Mucosa of descending colon (tissue), 3 donors: Measurements from ENCODE around the gene TERF2IP. TPM values are rescaled to one million over a fixed set of nuclear protein-coding genes. Genes with fewer than 3 reads are reported as not detected.

Source experiments
- ATAC-seq: fragments of 200-7000 bp; cut with Tn5 transposase; one replicate; pipeline ENCODE4 v1.9.1; 2020; ENCODE audit warnings: mild to moderate bottlenecking, moderate library complexity
- DNase-seq, 3 donors: peaks; one replicate each; pipeline ENCODE4 v3.0.0-alpha.2; 2020
- H3K36me3 ChIP-seq: fragments of 200-600 bp; one replicate; pipeline ENCODE4 v1.8.0; 2021; ENCODE audit warnings: low read depth, mild to moderate bottlenecking
- H3K4me1 ChIP-seq: fragments of 200-600 bp; one replicate; pipeline ENCODE4 v1.8.0; 2021; ENCODE audit warnings: low read depth, mild to moderate bottlenecking
- H3K4me3 ChIP-seq: fragments of 200-600 bp; one replicate; pipeline ENCODE4 v1.8.0; 2021; ENCODE audit warnings: mild to moderate bottlenecking
- H3K9me3 ChIP-seq: fragments of 200-600 bp; one replicate; pipeline ENCODE4 v1.8.0; 2021; ENCODE audit warnings: mild to moderate bottlenecking
- intact Hi-C, 2 donors: fragments of 100-400 bp; cut with DNase I in 1 of 2; cut with micrococcal nuclease in 1 of 2; formaldehyde crosslinking; loops; one replicate each; pipeline versions ENCODE4 v1.11.0 to v1.11.1; 2022; cut with DNase I, micrococcal nuclease
- total RNA-seq, 3 donors: library from RNA; stranded (reverse); fragmentation: NEBNext Ultra II Directional in 2 of 3; extraction: Animal tissue kit (Norgen Biotek cat#: 25700) in 2 of 3; gene quantifications; one replicate each; pipeline versions ENCODE4 v1.2.1 to v1.2.4, GENCODE V29; 2021 to 2023
- TF ChIP-seq, protein P1 (sequence below): fragments of 200-600 bp; IDR thresholded peaks from one replicate; pipeline ENCODE4 v1.8.0; 2022; ENCODE audit warnings: antibody characterized with exemption, mild to moderate bottlenecking
- donor health status: DM: no; HTN: no; CAD: no; lungs with moderate emphysema.
- donor health status: DM: no; HTN: no; CAD: no.
- donor health status: DM: no; HTN: yes; CAD: no.

The TERF2IP gene
- total RNA-seq, 3 donors from 2014 or later = 26.0 to 49.6 (median 27.7) TPM

- peaks cover 5% of the 10 kb centered on the region for H3K4me1 ChIP-seq
- DNase-seq = no peak
- ATAC-seq = no peak
- H3K9me3 ChIP-seq = no peaks in the 10 kb centered on the region
- intact Hi-C loops = loop anchor here in 1 of 2 donors (10.0 kb wide), 1 partner anchor 137 kb away; no protein-coding TSS in a partner anchor
- TF ChIP-seq, protein P1, sequence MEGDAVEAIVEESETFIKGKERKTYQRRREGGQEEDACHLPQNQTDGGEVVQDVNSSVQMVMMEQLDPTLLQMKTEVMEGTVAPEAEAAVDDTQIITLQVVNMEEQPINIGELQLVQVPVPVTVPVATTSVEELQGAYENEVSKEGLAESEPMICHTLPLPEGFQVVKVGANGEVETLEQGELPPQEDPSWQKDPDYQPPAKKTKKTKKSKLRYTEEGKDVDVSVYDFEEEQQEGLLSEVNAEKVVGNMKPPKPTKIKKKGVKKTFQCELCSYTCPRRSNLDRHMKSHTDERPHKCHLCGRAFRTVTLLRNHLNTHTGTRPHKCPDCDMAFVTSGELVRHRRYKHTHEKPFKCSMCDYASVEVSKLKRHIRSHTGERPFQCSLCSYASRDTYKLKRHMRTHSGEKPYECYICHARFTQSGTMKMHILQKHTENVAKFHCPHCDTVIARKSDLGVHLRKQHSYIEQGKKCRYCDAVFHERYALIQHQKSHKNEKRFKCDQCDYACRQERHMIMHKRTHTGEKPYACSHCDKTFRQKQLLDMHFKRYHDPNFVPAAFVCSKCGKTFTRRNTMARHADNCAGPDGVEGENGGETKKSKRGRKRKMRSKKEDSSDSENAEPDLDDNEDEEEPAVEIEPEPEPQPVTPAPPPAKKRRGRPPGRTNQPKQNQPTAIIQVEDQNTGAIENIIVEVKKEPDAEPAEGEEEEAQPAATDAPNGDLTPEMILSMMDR = no peak
- peaks cover 10% of the 10 kb centered on the region for H3K36me3 ChIP-seq
- H3K4me3 ChIP-seq = no peak overlapping the region
Measured at GRCh38 chr16:75627851-75628250, 19.7 kb upstream of the TERF2IP start.

DNA sequence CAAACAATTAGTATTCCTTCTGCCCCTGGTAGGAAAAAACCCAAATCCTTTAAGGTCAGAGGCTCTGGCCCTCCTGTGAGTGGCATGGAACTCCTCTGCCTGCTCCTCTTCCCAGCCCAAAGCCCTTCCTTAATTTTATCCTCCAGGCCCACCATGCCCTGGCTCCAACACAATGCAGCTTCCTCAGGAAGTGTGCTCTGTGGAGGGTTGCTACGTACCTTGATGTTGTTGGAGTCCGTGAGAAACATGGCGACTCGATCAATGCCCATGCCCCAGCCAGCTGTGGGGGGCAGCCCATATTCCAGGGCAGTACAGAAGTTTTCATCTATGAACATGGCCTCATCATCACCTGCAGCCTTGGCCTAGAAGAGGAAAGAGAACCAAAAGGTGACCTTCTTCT, 19.2 kb upstream of the TERF2IP start:
- TF ChIP-seq, protein P1 = no peak
- ATAC-seq (no peak), DNase-seq (no peak)
- intact Hi-C loops = loop anchor here in 1 of 2 donors (10.0 kb wide), 1 partner anchor 136 kb away; no protein-coding TSS in a partner anchor
- peaks cover 4% of the 10 kb centered on the region for H3K4me1 ChIP-seq
- no peak overlapping the region for H3K4me3 ChIP-seq
- peaks cover 10% of the 10 kb centered on the region for H3K36me3 ChIP-seq
- no peaks in the 10 kb centered on the region for H3K9me3 ChIP-seq

GRCh38 chr16:75629132-75629531, 18.4 kb upstream of the TERF2IP start:
- ATAC-seq (no peak), DNase-seq (no peak)
- TF ChIP-seq, protein P1 = no peak
- Histone ChIP-seq H3K4me1 (no peaks in the 10 kb centered on the region), H3K9me3 (no peaks in the 10 kb centered on the region), H3K4me3 (no peak overlapping the region), H3K36me3 (peaks cover 10% of the 10 kb centered on the region)
- intact Hi-C loops = loop anchor here in 1 of 2 donors (10.0 kb wide), 1 partner anchor 136 kb away; no protein-coding TSS in a partner anchor

DNA sequence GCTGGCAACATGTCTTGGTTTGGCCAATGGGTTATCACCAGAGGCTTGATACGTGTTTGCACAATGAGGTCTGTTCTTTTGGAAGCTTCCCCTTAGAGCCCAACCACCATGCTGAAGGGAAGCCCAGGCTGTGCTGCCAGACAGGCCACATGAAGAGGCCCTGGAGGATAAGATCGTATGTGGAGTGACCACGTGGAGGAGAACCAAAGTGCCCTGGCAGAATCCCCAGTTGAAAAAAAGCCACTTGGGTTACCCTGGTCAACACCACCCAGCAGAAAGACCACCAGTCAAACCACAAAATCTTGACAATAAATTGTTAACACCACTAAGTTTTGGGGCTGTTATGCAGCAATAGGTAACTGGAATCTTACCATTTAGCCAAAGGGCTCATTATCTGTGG, 17.5 kb upstream of the TERF2IP start:
- DNase-seq (no peak), ATAC-seq (no peak)
- H3K4me3 ChIP-seq = no peak overlapping the region
- peaks cover 10% of the 10 kb centered on the region for H3K36me3 ChIP-seq
- intact Hi-C loops = no loop called here
- H3K9me3 ChIP-seq = no peaks in the 10 kb centered on the region
- TF ChIP-seq, protein P1 = no peak
- H3K4me1 ChIP-seq = no peaks in the 10 kb centered on the region

GRCh38 chr16:75632857-75633256, 14.7 kb upstream of the TERF2IP start:
- TF ChIP-seq, protein P1 = no peak
- peaks cover 10% of the 10 kb centered on the region for H3K36me3 ChIP-seq
- no peak for DNase-seq
- no peak overlapping the region for H3K4me3 ChIP-seq
- ATAC-seq = no peak
- H3K9me3 ChIP-seq = no peaks in the 10 kb centered on the region
- intact Hi-C loops = no loop called here
- H3K4me1 ChIP-seq = no peaks in the 10 kb centered on the region

- intact Hi-C loops = no loop called here
- no peaks in the 10 kb centered on the region for H3K4me1 ChIP-seq
Measured at GRCh38 chr16:75635036-75635435, 12.5 kb upstream of the TERF2IP start.

More at GRCh38 chr16:75635036-75635435, 12.5 kb upstream of the TERF2IP start:
- DNase-seq = no peak
- Histone ChIP-seq H3K36me3 (peaks cover 3% of the 10 kb centered on the region), H3K4me3 (no peak overlapping the region), H3K9me3 (no peaks in the 10 kb centered on the region)
- ATAC-seq = no peak
- TF ChIP-seq, protein P1 = no peak
